ENCODE data around the gene KCND2. TPM values are rescaled to one million over a fixed set of nuclear protein-coding genes. Genes with fewer than 3 reads are reported as not detected.

KCND2 gene
- polyA plus RNA-seq, 3 donors, result not detected

DNA sequence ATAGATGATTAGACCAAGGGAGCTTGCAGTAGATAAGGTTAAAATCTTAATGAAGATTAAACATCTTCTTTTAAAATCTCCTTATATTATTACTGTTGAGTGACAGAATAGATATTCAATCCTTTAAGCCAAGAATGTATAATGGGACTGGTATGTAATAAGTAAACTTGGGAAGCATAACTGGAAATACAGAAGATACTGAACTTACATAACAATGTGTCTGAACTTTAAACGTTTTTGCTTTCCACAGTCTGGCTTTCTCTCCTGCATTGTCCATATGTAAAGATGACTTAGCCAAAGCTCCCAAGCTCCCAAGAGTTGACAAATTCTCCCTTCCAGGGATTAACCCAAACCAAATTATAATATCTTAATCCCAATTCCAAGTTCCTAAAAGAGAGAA is 129.8 kb downstream of the KCND2 start:
- no peak overlapping the region for H3K4me2 ChIP-seq (replicated peaks; ENCODE audit: extremely low read depth, low read length, poor library complexity, severe bottlenecking)
- intact Hi-C loops (cut with micrococcal nuclease), result no loop called here
- H3K9ac ChIP-seq (ENCODE audit: insufficient read depth, low read length, poor library complexity, severe bottlenecking), result no peak overlapping the region
- H3K36me3 ChIP-seq (replicated peaks in 1 of 2; ENCODE audit: control insufficient read depth in 1 of 2, insufficient read depth in 2 of 2, low read length in 2 of 2), result no peaks in the 10 kb centered on the region
- H3K9me3 ChIP-seq (replicated peaks in 1 of 2; ENCODE audit: control insufficient read depth in 1 of 2, insufficient read depth in 1 of 2, low read length in 2 of 2), result no peaks in the 10 kb centered on the region
- H3K27ac ChIP-seq (ENCODE audit: low read depth in 1 of 2, low read length in 2 of 2), result no peak overlapping the region
- DNase-seq, result no peak
- H2AFZ ChIP-seq (ENCODE audit: insufficient read depth, low read depth, low read length, poor library complexity, severe bottlenecking), result no peak overlapping the region
- no peaks in the 10 kb centered on the region for H3K4me1 ChIP-seq (ENCODE audit: control insufficient read depth in 1 of 2, insufficient read depth in 2 of 2, low read length in 2 of 2)
- H3K79me2 ChIP-seq (ENCODE audit: insufficient read depth, low read length), result no peaks in the 10 kb centered on the region
- Mint-ChIP-seq H3K9me3 (no peaks in the 10 kb centered on the region), H3K4me3 (no peak overlapping the region), H3K27ac (no peak overlapping the region), H3K4me1 (no peaks in the 10 kb centered on the region), H3K27me3 (ENCODE audit: low read depth in 3 of 3) (no peaks in the 10 kb centered on the region), H3K36me3 (no peaks in the 10 kb centered on the region)
- no peaks in the 10 kb centered on the region for H3K27me3 ChIP-seq (ENCODE audit: control insufficient read depth in 2 of 2, insufficient read depth in 2 of 2, low read length in 2 of 2)
- H3K4me3 ChIP-seq (replicated peaks in 1 of 3; ENCODE audit: low read depth in 2 of 3, low read length in 3 of 3), result no peak overlapping the region
- TF ChIP-seq, protein P1, sequence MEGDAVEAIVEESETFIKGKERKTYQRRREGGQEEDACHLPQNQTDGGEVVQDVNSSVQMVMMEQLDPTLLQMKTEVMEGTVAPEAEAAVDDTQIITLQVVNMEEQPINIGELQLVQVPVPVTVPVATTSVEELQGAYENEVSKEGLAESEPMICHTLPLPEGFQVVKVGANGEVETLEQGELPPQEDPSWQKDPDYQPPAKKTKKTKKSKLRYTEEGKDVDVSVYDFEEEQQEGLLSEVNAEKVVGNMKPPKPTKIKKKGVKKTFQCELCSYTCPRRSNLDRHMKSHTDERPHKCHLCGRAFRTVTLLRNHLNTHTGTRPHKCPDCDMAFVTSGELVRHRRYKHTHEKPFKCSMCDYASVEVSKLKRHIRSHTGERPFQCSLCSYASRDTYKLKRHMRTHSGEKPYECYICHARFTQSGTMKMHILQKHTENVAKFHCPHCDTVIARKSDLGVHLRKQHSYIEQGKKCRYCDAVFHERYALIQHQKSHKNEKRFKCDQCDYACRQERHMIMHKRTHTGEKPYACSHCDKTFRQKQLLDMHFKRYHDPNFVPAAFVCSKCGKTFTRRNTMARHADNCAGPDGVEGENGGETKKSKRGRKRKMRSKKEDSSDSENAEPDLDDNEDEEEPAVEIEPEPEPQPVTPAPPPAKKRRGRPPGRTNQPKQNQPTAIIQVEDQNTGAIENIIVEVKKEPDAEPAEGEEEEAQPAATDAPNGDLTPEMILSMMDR (IDR thresholded peaks at IDR 0.05), result no peak
- WGBS (ENCODE audit: insufficient coverage), result no CpG with 5 or more reads among the region's 1 CpG
- no peaks in the 10 kb centered on the region for H4K20me1 ChIP-seq (ENCODE audit: insufficient read depth, low read length)

DNA sequence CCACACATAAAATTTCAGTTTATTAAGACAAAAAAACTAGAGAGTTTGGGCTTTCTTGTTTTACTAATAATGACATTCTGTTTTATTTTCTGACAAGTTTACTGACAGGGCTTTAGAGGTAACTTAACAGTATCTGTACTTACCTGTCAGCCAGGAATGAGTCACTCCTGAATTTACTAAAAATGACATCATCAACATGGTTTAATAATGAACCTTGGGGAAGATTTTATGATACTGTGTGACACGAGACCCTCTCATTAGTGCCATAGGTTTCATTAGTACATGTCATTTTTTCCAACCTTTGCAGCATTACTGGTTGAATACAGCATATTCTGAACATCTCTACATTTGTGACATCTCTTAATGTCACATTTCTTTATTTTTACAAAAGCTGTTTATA is 131.1 kb downstream of the KCND2 start:
- Histone ChIP-seq H3K9ac (ENCODE audit: insufficient read depth, low read length, poor library complexity, severe bottlenecking) (no peak overlapping the region), H3K27me3 (ENCODE audit: control insufficient read depth in 2 of 2, insufficient read depth in 2 of 2, low read length in 2 of 2) (no peaks in the 10 kb centered on the region), H4K20me1 (ENCODE audit: insufficient read depth, low read length) (no peaks in the 10 kb centered on the region), H3K27ac (ENCODE audit: low read depth in 1 of 2, low read length in 2 of 2) (no peak overlapping the region), H3K9me3 (replicated peaks in 1 of 2; ENCODE audit: control insufficient read depth in 1 of 2, insufficient read depth in 1 of 2, low read length in 2 of 2) (no peaks in the 10 kb centered on the region), H2AFZ (ENCODE audit: insufficient read depth, low read depth, low read length, poor library complexity, severe bottlenecking) (no peak overlapping the region), H3K4me3 (replicated peaks in 1 of 3; ENCODE audit: low read depth in 2 of 3, low read length in 3 of 3) (no peak overlapping the region), H3K4me2 (replicated peaks; ENCODE audit: extremely low read depth, low read length, poor library complexity, severe bottlenecking) (no peak overlapping the region), H3K4me1 (ENCODE audit: control insufficient read depth in 1 of 2, insufficient read depth in 2 of 2, low read length in 2 of 2) (no peaks in the 10 kb centered on the region), H3K79me2 (ENCODE audit: insufficient read depth, low read length) (no peaks in the 10 kb centered on the region), H3K36me3 (replicated peaks in 1 of 2; ENCODE audit: control insufficient read depth in 1 of 2, insufficient read depth in 2 of 2, low read length in 2 of 2) (no peaks in the 10 kb centered on the region)
- WGBS (ENCODE audit: insufficient coverage), result no CpG with 5 or more reads among the region's 1 CpG
- no peak for DNase-seq
- Mint-ChIP-seq H3K4me3 (no peak overlapping the region), H3K36me3 (no peaks in the 10 kb centered on the region), H3K4me1 (no peaks in the 10 kb centered on the region), H3K27me3 (ENCODE audit: low read depth in 3 of 3) (no peaks in the 10 kb centered on the region), H3K27ac (no peak overlapping the region), H3K9me3 (no peaks in the 10 kb centered on the region)
- TF ChIP-seq, protein P1 (IDR thresholded peaks at IDR 0.05), result no peak
- intact Hi-C loops (cut with micrococcal nuclease), result no loop called here

Data from CD14-positive monocyte (primary cell).